IMR-90 (cell line): Measurements from ENCODE around the gene SBF1. TPM values are rescaled to one million over a fixed set of nuclear protein-coding genes. Genes with fewer than 3 reads are reported as not detected.

Experiments
- ATAC-seq: fragments of 200-7000 bp; cut with Tn5 transposase; 2 replicates; pipeline ENCODE4 v1.9.1; 2020; ENCODE audit warnings: low read depth, mild to moderate bottlenecking, moderate library complexity
- BruUV-seq: library from RNA; stranded (reverse); fragments of 400-500 nt; replicated peaks from 2 replicates; lab custom pipeline; 2021; lab: Mats Ljungman, UMichigan
- CTCF ChIA-PET: fragments of 300-600 bp; formaldehyde crosslinking; extraction: SDS; loops from one replicate; lab custom pipeline; 2021; ENCODE audit warnings: antibody characterized with exemption; lab: Yijun Ruan, JAX
- POLR2A ChIA-PET: fragments of 300-600 bp; sonication (Branson Sonifier 250); formaldehyde crosslinking; loops from one replicate; lab custom pipeline; 2022; ENCODE audit warnings: antibody characterized with exemption; ENCODE audit not compliant: unreplicated experiment; lab: Charles Lee
- DNase-seq: peaks from one replicate; pipeline ENCODE4 v3.0.0; 2013
- H2AFZ ChIP-seq: replicated peaks from 2 replicates; pipeline ENCODE3; 2013; ENCODE audit warnings: low read length, mild to moderate bottlenecking; ENCODE audit not compliant: poor library complexity
- H2AK5ac ChIP-seq: 2 replicates; pipeline ENCODE4 v1.6.1; 2013; ENCODE audit warnings: low read depth, low read length, inconsistent platforms
- H2AK9ac ChIP-seq: replicated peaks from 2 replicates; pipeline ENCODE3; 2013; ENCODE audit warnings: mild to moderate bottlenecking, low read depth, low read length, moderate library complexity; ENCODE audit not compliant: poor library complexity
- H2BK120ac ChIP-seq: 2 replicates; pipeline ENCODE4 v1.6.1; 2013; ENCODE audit warnings: low read depth, low read length, inconsistent platforms
- H2BK15ac ChIP-seq: 3 replicates; pipeline ENCODE4 v1.6.1; 2013; ENCODE audit warnings: low read depth, low read length, inconsistent platforms
- H2BK20ac ChIP-seq: 2 replicates; pipeline ENCODE4 v1.6.1; 2013; ENCODE audit warnings: low read depth, mild to moderate bottlenecking, inconsistent platforms, low read length, moderate library complexity
- H2BK5ac ChIP-seq: 2 replicates; pipeline ENCODE4 v1.6.1; 2013; ENCODE audit warnings: mild to moderate bottlenecking, low read depth, low read length, inconsistent platforms; ENCODE audit not compliant: poor library complexity, severe bottlenecking
- H3K14ac ChIP-seq: replicated peaks from 2 replicates; pipeline ENCODE4 v1.6.1; 2013; ENCODE audit warnings: low read depth, low read length, inconsistent platforms
- H3K18ac ChIP-seq: 2 replicates; pipeline ENCODE4 v1.6.1; 2013; ENCODE audit warnings: low read depth, low read length, control low read depth
- H3K23ac ChIP-seq: 2 replicates; pipeline ENCODE4 v1.6.1; 2013; ENCODE audit warnings: low read depth, low read length, inconsistent platforms
- H3K27ac ChIP-seq: 2 replicates; pipeline ENCODE4 v1.5.1; 2013; ENCODE audit warnings: mild to moderate bottlenecking, control low read depth, low read length; ENCODE audit not compliant: insufficient read depth
- H3K27me3 ChIP-seq: 2 replicates; pipeline ENCODE4 v1.6.1; 2013; ENCODE audit warnings: low read length; ENCODE audit not compliant: control insufficient read depth, insufficient read depth
- H3K36me3 ChIP-seq: 2 replicates; pipeline ENCODE4 v1.6.1; 2013; ENCODE audit warnings: low read length, mixed read lengths; ENCODE audit not compliant: control insufficient read depth, insufficient read depth
- H3K4ac ChIP-seq: 2 replicates; pipeline ENCODE4 v1.6.1; 2013; ENCODE audit warnings: low read depth, low read length, inconsistent platforms
- H3K4me1 ChIP-seq: 2 replicates; pipeline ENCODE4 v1.6.1; 2013; ENCODE audit warnings: low read length, mixed read lengths; ENCODE audit not compliant: control insufficient read depth, insufficient read depth
- H3K4me2 ChIP-seq: 2 replicates; pipeline ENCODE4 v1.6.1; 2013; ENCODE audit warnings: low read depth, mild to moderate bottlenecking, control low read depth, low read length, moderate library complexity
- H3K4me3 ChIP-seq: 2 replicates; pipeline ENCODE4 v1.5.1; 2013; ENCODE audit warnings: low read depth, mild to moderate bottlenecking, control low read depth, low read length, moderate library complexity; ENCODE audit not compliant: insufficient read depth
- H3K56ac ChIP-seq: 2 replicates; pipeline ENCODE4 v1.6.1; 2013; ENCODE audit warnings: low read length, inconsistent platforms; ENCODE audit not compliant: insufficient read depth; ENCODE audit errors: extremely low read depth
- H3K79me1 ChIP-seq, 2 experiments: 2 replicates each; pipeline ENCODE4 v1.6.1; 2013; ENCODE audit warnings: low read length in 2 of 2, inconsistent platforms in 1 of 2, low read depth in 1 of 2
- H3K9ac ChIP-seq: 2 replicates; pipeline ENCODE4 v1.6.1; 2013; ENCODE audit warnings: low read depth, low read length, control low read depth
- H3K9me1 ChIP-seq: 2 replicates; pipeline ENCODE4 v1.6.1; 2013; ENCODE audit warnings: low read length, inconsistent platforms; ENCODE audit not compliant: insufficient read depth
- H3K9me3 ChIP-seq: 2 replicates; pipeline ENCODE4 v1.6.1; 2013; ENCODE audit warnings: low read length; ENCODE audit not compliant: control insufficient read depth, insufficient read depth
- H4K20me1 ChIP-seq: 2 replicates; pipeline ENCODE4 v1.6.1; 2013; ENCODE audit warnings: low read length, inconsistent platforms; ENCODE audit not compliant: insufficient read depth
- H4K5ac ChIP-seq: 2 replicates; pipeline ENCODE4 v1.6.1; 2013; ENCODE audit warnings: mild to moderate bottlenecking, low read depth, low read length, control low read depth
- H4K8ac ChIP-seq, 2 experiments: 2 replicates each; pipeline ENCODE4 v1.6.1; 2013; ENCODE audit warnings: low read depth in 2 of 2, low read length in 2 of 2, control low read depth in 1 of 2, inconsistent platforms in 1 of 2
- H4K91ac ChIP-seq: 2 replicates; pipeline ENCODE4 v1.6.1; 2013; ENCODE audit warnings: low read depth, low read length, inconsistent platforms; ENCODE audit not compliant: insufficient read depth
- CEBPB ChIP-seq: IDR thresholded peaks from 2 replicates; pipeline ENCODE4 v1.6.1; 2012; ENCODE audit warnings: low read depth, low read length, improper control_type of control experiment
- MAFK ChIP-seq: IDR thresholded peaks from 2 replicates; pipeline ENCODE4 v1.6.1; 2012; ENCODE audit warnings: low read depth, low read length, improper control_type of control experiment
- MAZ ChIP-seq: IDR thresholded peaks from 2 replicates; pipeline ENCODE4 v1.6.1; 2012; ENCODE audit warnings: low read depth, mild to moderate bottlenecking, low read length, improper control_type of control experiment, moderate library complexity, borderline replicate concordance
- MXI1 ChIP-seq: IDR thresholded peaks from 2 replicates; pipeline ENCODE4 v1.6.1; 2012; ENCODE audit warnings: low read depth, mild to moderate bottlenecking, low read length, moderate library complexity, borderline replicate concordance
- POLR2A ChIP-seq: IDR thresholded peaks from 2 replicates; pipeline ENCODE4 v1.6.1; 2012; ENCODE audit warnings: mild to moderate bottlenecking, low read depth, low read length
- RAD21 ChIP-seq: IDR thresholded peaks from 2 replicates; pipeline ENCODE4 v1.6.1; 2012; ENCODE audit warnings: low read length, improper control_type of control experiment
- RFX5 ChIP-seq: IDR thresholded peaks from 2 replicates; pipeline ENCODE4 v1.8.0; 2012; ENCODE audit warnings: low read depth, mild to moderate bottlenecking, low read length, moderate library complexity
- SMC3 ChIP-seq: fragments of 150-350 bp; IDR thresholded peaks from 2 replicates; pipeline ENCODE4 v1.6.1; 2016; ENCODE audit warnings: low read depth, mild to moderate bottlenecking, antibody characterized with exemption, low read length, moderate library complexity
- WGBS, 2 experiments: methylation state at CpG; one replicate each; pipeline versions ENCODE4 v1.1.5 to v1.1.7; 2013; ENCODE audit warnings: missing lambda C conversion rate in 2 of 2; ENCODE audit not compliant: insufficient read length in 1 of 2; ENCODE audit errors: extremely low coverage in 2 of 2; 5-methylcytosine and 5-hydroxymethylcytosine counted together
- dilution Hi-C: fragments of 300-500 bp; cut with HindIII; formaldehyde crosslinking; loops from one replicate; pipeline ENCODE4 v1.14.3; 2018; ENCODE audit warnings: low sequenced_read_pairs; ENCODE audit not compliant: unreplicated experiment
- in situ Hi-C: fragments of 300-500 bp; cut with MboI; formaldehyde crosslinking; loops from 3 replicates; pipeline ENCODE4 v1.14.3; 2019; ENCODE audit warnings: low sequenced_read_pairs, inconsistent platforms, mixed read lengths
- intact Hi-C: fragments of 100-400 bp; cut with micrococcal nuclease; formaldehyde crosslinking; loops from 2 replicates; pipeline ENCODE4 v1.10.0; 2022
- polyA plus RNA-seq, 3 experiments: library from polyadenylated mRNA; depleted of rRNA; stranded (reverse); fragments of >200 nt; gene quantifications; 2 replicates each; pipeline ENCODE4 v1.2.3, GENCODE V29; 2012; ENCODE audit warnings: low replicate concordance in 1 of 3
- total RNA-seq: library from RNA; depleted of rRNA; stranded (reverse); fragments of >200 nt; gene quantifications from 2 replicates; pipeline ENCODE4 v1.2.3, GENCODE V29; 2012
- TF ChIP-seq, protein P1 (sequence below): fragments of 150-350 bp; IDR thresholded peaks from 2 replicates; pipeline ENCODE4 v1.6.1; 2016; ENCODE audit warnings: low read depth, mild to moderate bottlenecking, low read length, moderate library complexity, borderline replicate concordance

Gene SBF1
- total and polyA plus RNA-seq, 2 of the 4 experiments (the other 2 are of a cell fraction) = 21.5 to 33.2 TPM

DNA sequence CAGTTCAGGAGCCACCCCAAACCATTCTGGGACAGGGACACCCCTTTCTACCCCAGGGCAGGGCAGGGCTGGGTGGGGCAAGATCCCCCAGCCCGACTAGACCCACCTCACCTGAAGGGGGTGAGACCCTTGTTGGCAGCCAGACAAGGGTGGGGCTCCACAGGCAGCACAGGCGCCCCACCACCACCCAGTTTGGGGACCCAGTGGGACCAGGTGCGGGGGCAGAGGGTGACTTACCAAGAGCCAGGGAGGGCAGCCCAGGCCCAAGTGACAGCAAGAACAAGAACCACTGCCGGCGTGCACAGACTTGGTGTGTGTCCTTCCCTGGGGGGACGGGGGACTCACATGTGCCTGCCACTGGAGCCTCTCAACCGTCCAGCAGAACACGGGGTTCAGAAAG, 8.7 kb upstream of the SBF1 start:
- dilution Hi-C loops = no loop called here

More for the DNA sequence above, 8.7 kb upstream of the SBF1 start:
- Histone ChIP-seq H4K8ac (no peak overlapping the region), H3K9ac (no peak overlapping the region), H2BK15ac (no peak overlapping the region), H3K4me1 (no peaks in the 10 kb centered on the region), H4K20me1 (no peaks in the 10 kb centered on the region; the same call in 1 of the 2 replicates), H3K9me3 (no peaks in the 10 kb centered on the region), H3K4me3 (no peak overlapping the region), H4K5ac (no peak overlapping the region), H2AK9ac (no peak overlapping the region), H3K27me3 (peaks cover 21% of the 10 kb centered on the region), H3K18ac (no peak overlapping the region), H2BK120ac (no peak overlapping the region), H2AFZ (no peak overlapping the region), H3K14ac (no peak overlapping the region), H3K36me3 (peaks cover 4% of the 10 kb centered on the region; the same call in 1 of the 2 replicates), H3K27ac (no peak overlapping the region), H2AK5ac (no peak overlapping the region), H3K23ac (no peak overlapping the region), H2BK5ac (no peak overlapping the region), H3K4me2 (no peak overlapping the region), H3K4ac (no peak overlapping the region), H2BK20ac (no peak overlapping the region), H4K91ac (no peak overlapping the region), H3K79me1 (peaks cover 0 to 3% of the 10 kb centered on the region in 2 experiments; a peak in 1 of 4 replicates), H3K56ac (no peak overlapping the region), H3K9me1 (no peaks in the 10 kb centered on the region; the same call in 1 of the 2 replicates)
- DNase-seq = no peak
- ChIA-PET POLR2A (no interaction called here), CTCF (no interaction called here)
- in situ Hi-C loops = no loop called here
- TF ChIP-seq MXI1 = no peak
- no peak for TF ChIP-seq MAFK
- TF ChIP-seq RAD21 = no peak
- no peak for TF ChIP-seq RFX5
- no peak for TF ChIP-seq POLR2A
- no peak for TF ChIP-seq MAZ
- no peak for TF ChIP-seq SMC3
- TF ChIP-seq CEBPB = no peak
- TF ChIP-seq, protein P1, sequence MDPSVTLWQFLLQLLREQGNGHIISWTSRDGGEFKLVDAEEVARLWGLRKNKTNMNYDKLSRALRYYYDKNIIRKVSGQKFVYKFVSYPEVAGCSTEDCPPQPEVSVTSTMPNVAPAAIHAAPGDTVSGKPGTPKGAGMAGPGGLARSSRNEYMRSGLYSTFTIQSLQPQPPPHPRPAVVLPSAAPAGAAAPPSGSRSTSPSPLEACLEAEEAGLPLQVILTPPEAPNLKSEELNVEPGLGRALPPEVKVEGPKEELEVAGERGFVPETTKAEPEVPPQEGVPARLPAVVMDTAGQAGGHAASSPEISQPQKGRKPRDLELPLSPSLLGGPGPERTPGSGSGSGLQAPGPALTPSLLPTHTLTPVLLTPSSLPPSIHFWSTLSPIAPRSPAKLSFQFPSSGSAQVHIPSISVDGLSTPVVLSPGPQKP = no peak
- BruUV-seq = no TSS peak
- WGBS, 2 experiments = 81% methylated on average over 6 of the region's 8 CpGs; no CpG with 5 or more reads in 1 of the 2 experiments
- no peak for ATAC-seq
- intact Hi-C loops = no loop called here
